GM10248 (cell line): ENCODE measurements around the gene SIN3B.

Experiments
- CTCF ChIA-PET: fragments of 300-600 bp; sonication (Branson Sonifier 250); formaldehyde crosslinking; extraction: SDS; loops from one replicate; lab custom pipeline; 2021; ENCODE audit warnings: antibody characterized with exemption; lab: Yijun Ruan, JAX
- POLR2A ChIA-PET: fragments of 350-650 bp; sonication (Branson Sonifier 250); formaldehyde crosslinking; extraction: SDS; loops from one replicate; lab custom pipeline; 2020; ENCODE audit warnings: antibody characterized with exemption; lab: Yijun Ruan, JAX
- DNase-seq: peaks from one replicate; pipeline ENCODE4 v3.0.0; 2012; ENCODE audit errors: extremely low spot score
- CTCF ChIP-seq: IDR thresholded peaks from 2 replicates; pipeline ENCODE4 v1.5.1; 2012; ENCODE audit warnings: mild to moderate bottlenecking, low read depth; ENCODE audit errors: extremely low read depth, missing control alignments, control extremely low read depth

The SIN3B gene

DNA sequence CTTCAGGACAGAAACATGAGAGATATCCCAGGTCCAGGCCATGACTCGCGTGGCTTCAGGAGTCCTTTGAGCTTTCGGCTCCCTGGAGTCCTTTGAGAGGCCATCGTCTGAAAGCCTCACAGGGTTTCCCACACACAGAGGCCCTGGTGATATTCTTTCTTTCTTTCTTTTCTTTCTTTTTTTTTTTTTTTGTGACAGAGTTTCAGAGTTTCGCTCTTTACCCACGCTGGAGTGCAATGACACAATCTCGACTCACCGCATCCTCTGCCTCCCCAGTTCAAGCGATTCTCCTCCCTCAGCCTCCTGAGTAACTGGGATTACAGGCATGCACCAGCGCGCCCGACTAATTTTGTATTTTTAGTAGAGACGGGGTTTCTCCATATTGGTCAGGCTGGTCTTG is 5.5 kb downstream of the SIN3B start:
- POLR2A ChIA-PET, result no interaction called here
- no peak for DNase-seq
- CTCF ChIA-PET, result interaction anchor here (2.5 kb wide), 1 partner anchor 56 kb away, joined by 6 read pairs; no protein-coding TSS in a partner anchor
- TF ChIP-seq CTCF, result no peak

DNA sequence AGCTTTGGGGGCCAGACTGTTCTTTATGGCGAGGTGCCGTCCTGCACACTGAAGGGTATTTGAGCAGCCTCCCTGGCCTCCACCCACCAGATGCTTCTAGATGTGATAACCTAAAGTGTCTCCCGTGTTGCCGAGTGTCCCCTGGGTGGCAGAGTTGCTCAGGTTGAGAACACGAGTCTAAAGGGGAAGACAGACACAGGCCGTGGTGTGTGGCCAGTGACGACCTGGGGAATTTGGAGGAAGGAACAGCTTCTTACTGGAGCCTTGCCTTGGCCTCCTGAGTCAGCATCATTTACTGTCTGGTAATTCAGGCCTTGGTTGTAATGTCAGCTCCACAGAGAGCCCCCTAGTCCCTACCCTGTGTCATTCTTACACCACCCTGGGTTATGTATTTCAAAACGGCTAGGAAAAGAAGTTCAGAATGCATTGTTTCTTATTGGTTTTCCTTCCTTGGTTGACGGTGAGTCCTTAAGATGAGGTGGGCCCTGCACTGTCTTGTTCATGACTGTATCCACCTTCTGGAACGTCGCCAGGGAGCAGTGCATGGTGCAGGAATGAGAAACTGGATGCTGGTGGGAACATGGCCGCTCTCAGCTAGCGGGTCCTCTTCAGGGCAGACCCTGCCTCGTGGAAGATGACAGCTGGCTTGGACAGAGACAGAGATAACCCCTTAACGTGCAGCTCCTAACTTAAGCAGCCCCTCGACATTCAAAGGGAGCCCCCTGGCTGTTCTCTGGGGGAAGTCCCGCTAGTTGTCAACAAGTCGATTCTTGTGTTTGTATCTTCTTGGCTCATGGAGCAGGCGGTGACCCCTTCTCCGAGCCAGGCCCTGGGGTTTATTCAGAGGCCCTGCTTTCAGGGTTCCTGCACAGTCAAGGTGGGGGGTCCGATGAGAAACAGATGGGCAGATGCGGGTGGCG is 7.2 kb downstream of the SIN3B start:
- TF ChIP-seq CTCF, result peak; percentile 37
- ChIA-PET POLR2A (no interaction called here), CTCF (interaction anchor here (0.7 to 2.5 kb wide), 9 partner anchors 8 to 334 kb away, joined by 3 to 6 read pairs (median 3); no protein-coding TSS in a partner anchor)
- DNase-seq, result peak; percentile 73

- TF ChIP-seq CTCF, result no peak
- ChIA-PET POLR2A (no interaction called here), CTCF (interaction anchor here (1.2 to 2.5 kb wide), 2 partner anchors 58 to 63 kb away, joined by 3 to 6 read pairs; no protein-coding TSS in a partner anchor)
These were observed 7.8 kb downstream of the SIN3B start for GRCh38 chr19:16837035-16837362.

GRCh38 chr19:16841391-16841926 is 12.3 kb downstream of the SIN3B start:
- TF ChIP-seq CTCF, result no peak
- CTCF ChIA-PET, result no interaction called here
- DNase-seq, result no peak
- POLR2A ChIA-PET, result no interaction called here

More at GRCh38 chr19:16837035-16837362, 7.8 kb downstream of the SIN3B start:
- DNase-seq, result no peak

- CTCF ChIA-PET, result no interaction called here
- DNase-seq, result no peak
- POLR2A ChIA-PET, result no interaction called here
- no peak for TF ChIP-seq CTCF
These were observed 17.7 kb downstream of the SIN3B start for GRCh38 chr19:16846901-16847300.

DNA sequence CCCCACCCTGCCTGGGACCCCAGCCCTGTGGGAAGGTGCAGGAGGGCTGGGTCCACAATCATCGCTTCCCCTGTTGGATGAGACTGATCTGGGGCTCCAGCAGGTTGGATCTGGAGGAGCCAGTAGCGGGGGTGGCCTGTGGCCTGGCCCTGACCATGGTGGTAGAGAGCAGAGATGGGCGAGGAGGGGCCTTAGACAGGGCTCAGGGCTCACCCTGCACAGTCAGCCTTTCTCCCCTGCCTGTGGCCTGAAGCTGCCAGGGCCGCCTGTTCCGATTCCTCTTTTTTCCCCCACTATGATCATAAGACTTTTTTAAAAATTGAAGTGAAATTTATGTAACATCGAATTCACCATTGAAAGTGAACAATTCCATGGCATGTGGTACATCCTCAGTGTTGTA is 18.2 kb downstream of the SIN3B start:
- no peak for DNase-seq
- TF ChIP-seq CTCF, result no peak
- ChIA-PET POLR2A (no interaction called here), CTCF (no interaction called here)
